Measurements from ENCODE around the gene SUPT5H. TPM values are rescaled to one million over a fixed set of nuclear protein-coding genes. Genes with fewer than 3 reads are reported as not detected.

Gene SUPT5H
- total and polyA plus RNA-seq, 2 of the 13 experiments (the other 11 are each of a cell fraction or from before 2014, with no cell fraction given), result 48.2 to 51.7 TPM

Small RNA genes lying within 50 kb of the gene (microRNA-seq; reads per million reads assigned to microRNA genes)
- not detected for gene MIR4530

Small RNA genes lying within 50 kb of the gene (small RNA-seq; reads per million reads assigned to genes)
- 0 reads per million in 3 experiments for gene MIR4530 (ENCODE audit: insufficient read depth in 2 of 3, insufficient read length in 3 of 3, low read depth in 2 of 3, low replicate concordance in 1 of 3)

Other genes starting within 250 kb of the SUPT5H start
- not detected in 2 replicates for gene NCCRP1, start 248.6 kb upstream of the SUPT5H start, total RNA-seq (2016; rRNA removed; fragmentation: Illumina TruSeq; extraction: Trizol)
- not detected in 2 replicates for gene NCCRP1, start 248.6 kb upstream of the SUPT5H start, polyA plus RNA-seq (2011; rRNA removed)
- gene SYCN, start 241.3 kb upstream of the SUPT5H start, total RNA-seq (2016; rRNA removed; fragmentation: Illumina TruSeq; extraction: Trizol), result not detected in 2 replicates
- gene SYCN, start 241.3 kb upstream of the SUPT5H start, polyA plus RNA-seq (2011; rRNA removed), result not detected in 2 replicates
- not detected in 2 replicates for gene IFNL3, start 200.6 kb upstream of the SUPT5H start, total RNA-seq (2016; rRNA removed; fragmentation: Illumina TruSeq; extraction: Trizol)
- not detected in 2 replicates for gene IFNL3, start 200.6 kb upstream of the SUPT5H start, polyA plus RNA-seq (2011; rRNA removed)
- gene IFNL4, start 196.7 kb upstream of the SUPT5H start, total RNA-seq (2016; rRNA removed; fragmentation: Illumina TruSeq; extraction: Trizol), result not detected in 2 replicates
- not detected in 2 replicates for gene IFNL4, start 196.7 kb upstream of the SUPT5H start, polyA plus RNA-seq (2011; rRNA removed)
- not detected in 2 replicates for gene IFNL2, start 177.2 kb upstream of the SUPT5H start, total RNA-seq (2016; rRNA removed; fragmentation: Illumina TruSeq; extraction: Trizol)
- not detected in 2 replicates for gene IFNL2, start 177.2 kb upstream of the SUPT5H start, polyA plus RNA-seq (2011; rRNA removed)
- not detected in 2 replicates for gene IFNL1, start 149.2 kb upstream of the SUPT5H start, total RNA-seq (2016; rRNA removed; fragmentation: Illumina TruSeq; extraction: Trizol)
- not detected in 2 replicates for gene IFNL1, start 149.2 kb upstream of the SUPT5H start, polyA plus RNA-seq (2011; rRNA removed)
- 0.04 TPM in 1 of 2 replicates, not detected in the other for gene LRFN1, start 124.7 kb upstream of the SUPT5H start, total RNA-seq (2016; rRNA removed; fragmentation: Illumina TruSeq; extraction: Trizol)
- gene LRFN1, start 124.7 kb upstream of the SUPT5H start, polyA plus RNA-seq (2011; rRNA removed), result 0.07 TPM in 1 of 2 replicates, not detected in the other
- gene GMFG, start 109.5 kb upstream of the SUPT5H start, total RNA-seq (2016; rRNA removed; fragmentation: Illumina TruSeq; extraction: Trizol), result 1.1 TPM in 1 of 2 replicates, not detected in the other
- gene GMFG, start 109.5 kb upstream of the SUPT5H start, polyA plus RNA-seq (2011; rRNA removed), result 7.5 and 7.9 TPM in 2 replicates
- 26.0 and 29.1 TPM in 2 replicates for gene SAMD4B, start 103.2 kb upstream of the SUPT5H start, total RNA-seq (2016; rRNA removed; fragmentation: Illumina TruSeq; extraction: Trizol)
- gene SAMD4B, start 103.2 kb upstream of the SUPT5H start, polyA plus RNA-seq (2011; rRNA removed), result 31.8 and 37.7 TPM in 2 replicates
- 30.2 and 31.0 TPM in 2 replicates for gene PAF1, start 54.5 kb upstream of the SUPT5H start, total RNA-seq (2016; rRNA removed; fragmentation: Illumina TruSeq; extraction: Trizol)
- gene PAF1, start 54.5 kb upstream of the SUPT5H start, polyA plus RNA-seq (2011; rRNA removed), result 30.3 and 31.1 TPM in 2 replicates
- gene MED29, start 54.2 kb upstream of the SUPT5H start, total RNA-seq (2016; rRNA removed; fragmentation: Illumina TruSeq; extraction: Trizol), result 14.0 and 18.1 TPM in 2 replicates
- 19.7 and 23.7 TPM in 2 replicates for gene MED29, start 54.2 kb upstream of the SUPT5H start, polyA plus RNA-seq (2011; rRNA removed)
- 0.81 and 1.7 TPM in 2 replicates for gene ZFP36, start 38.7 kb upstream of the SUPT5H start, total RNA-seq (2016; rRNA removed; fragmentation: Illumina TruSeq; extraction: Trizol)
- gene ZFP36, start 38.7 kb upstream of the SUPT5H start, polyA plus RNA-seq (2011; rRNA removed), result 1.4 and 2.1 TPM in 2 replicates
- 3.6 and 5.2 TPM in 2 replicates for gene PLEKHG2, start 32.9 kb upstream of the SUPT5H start, total RNA-seq (2016; rRNA removed; fragmentation: Illumina TruSeq; extraction: Trizol)
- gene PLEKHG2, start 32.9 kb upstream of the SUPT5H start, polyA plus RNA-seq (2011; rRNA removed), result 6.8 and 7.8 TPM in 2 replicates
- gene RPS16, start 9.6 kb upstream of the SUPT5H start, total RNA-seq (2016; rRNA removed; fragmentation: Illumina TruSeq; extraction: Trizol), result 488 and 790 TPM in 2 replicates
- gene RPS16, start 9.6 kb upstream of the SUPT5H start, polyA plus RNA-seq (2011; rRNA removed), result 2,583 and 2,596 TPM in 2 replicates
- gene TIMM50, start 35.3 kb downstream of the SUPT5H start, total RNA-seq (2016; rRNA removed; fragmentation: Illumina TruSeq; extraction: Trizol), result 89.1 and 91.1 TPM in 2 replicates
- gene TIMM50, start 35.3 kb downstream of the SUPT5H start, polyA plus RNA-seq (2011; rRNA removed), result 90.0 and 92.5 TPM in 2 replicates
- 0.35 and 0.53 TPM in 2 replicates for gene DLL3, start 53.4 kb downstream of the SUPT5H start, total RNA-seq (2016; rRNA removed; fragmentation: Illumina TruSeq; extraction: Trizol)
- gene DLL3, start 53.4 kb downstream of the SUPT5H start, polyA plus RNA-seq (2011; rRNA removed), result 0.55 and 0.60 TPM in 2 replicates
- not detected in 2 replicates for gene SELENOV, start 69.6 kb downstream of the SUPT5H start, total RNA-seq (2016; rRNA removed; fragmentation: Illumina TruSeq; extraction: Trizol)
- gene SELENOV, start 69.6 kb downstream of the SUPT5H start, polyA plus RNA-seq (2011; rRNA removed), result not detected in 2 replicates
- 3.6 and 3.7 TPM in 2 replicates for gene EID2B, start 87.3 kb downstream of the SUPT5H start, total RNA-seq (2016; rRNA removed; fragmentation: Illumina TruSeq; extraction: Trizol)
- gene EID2B, start 87.3 kb downstream of the SUPT5H start, polyA plus RNA-seq (2011; rRNA removed), result 2.2 and 2.5 TPM in 2 replicates
- gene EID2, start 94.6 kb downstream of the SUPT5H start, total RNA-seq (2016; rRNA removed; fragmentation: Illumina TruSeq; extraction: Trizol), result 13.8 and 14.1 TPM in 2 replicates
- 3.7 and 5.1 TPM in 2 replicates for gene EID2, start 94.6 kb downstream of the SUPT5H start, polyA plus RNA-seq (2011; rRNA removed)
- gene LGALS13, start 156.9 kb downstream of the SUPT5H start, total RNA-seq (2016; rRNA removed; fragmentation: Illumina TruSeq; extraction: Trizol), result not detected in 2 replicates
- gene LGALS13, start 156.9 kb downstream of the SUPT5H start, polyA plus RNA-seq (2011; rRNA removed), result not detected in 2 replicates
- gene LGALS16, start 210.3 kb downstream of the SUPT5H start, total RNA-seq (2016; rRNA removed; fragmentation: Illumina TruSeq; extraction: Trizol), result not detected in 2 replicates
- gene LGALS16, start 210.3 kb downstream of the SUPT5H start, polyA plus RNA-seq (2011; rRNA removed), result not detected in 2 replicates